Cardiac muscle cell (in vitro differentiated cells and primary cell): ENCODE measurements around the gene EVPL. TPM values are rescaled to one million over a fixed set of nuclear protein-coding genes. Genes with fewer than 3 reads are reported as not detected.
"Not testable (repeated sequence)": the region's sequence is repeated elsewhere in the genome, so short reads cannot be mapped to it uniquely, and the experiment has no call there.

Experiments used
- DNase-seq, 2 donors: peaks; one replicate each; pipeline versions ENCODE4 v3.0.0 to v3.0.0-alpha.2; 2010 to 2017; ENCODE audit warnings: low read depth in 1 of 2, low spot score in 1 of 2
- H3K27ac ChIP-seq: fragments of 200-600 bp; sonication (generic); 2 replicates; pipeline ENCODE4 v1.5.1; 2016
- H3K27me3 ChIP-seq: fragments of 200-600 bp; sonication (generic); 2 replicates; pipeline ENCODE4 v1.6.0; 2016; ENCODE audit warnings: control low read depth
- H3K36me3 ChIP-seq: fragments of 200-600 bp; sonication (generic); 2 replicates; pipeline ENCODE4 v1.5.1; 2016; ENCODE audit warnings: control low read depth
- H3K4me1 ChIP-seq: fragments of 200-600 bp; sonication (generic); 2 replicates; pipeline ENCODE4 v1.8.1; 2017; ENCODE audit warnings: low read depth, mild to moderate bottlenecking, mixed run types
- H3K4me3 ChIP-seq: fragments of 200-600 bp; sonication (generic); 2 replicates; pipeline ENCODE4 v1.5.1; 2016; ENCODE audit warnings: mild to moderate bottlenecking
- H3K9me3 ChIP-seq: fragments of 200-600 bp; sonication (generic); 2 replicates; pipeline ENCODE4 v1.5.1; 2017; ENCODE audit warnings: low read depth, mild to moderate bottlenecking, control low read depth
- CTCF ChIP-seq: IDR thresholded peaks from 2 replicates; pipeline ENCODE4 v1.5.1; 2012; ENCODE audit warnings: low read depth, mild to moderate bottlenecking, low read length
- polyA plus RNA-seq: library from polyadenylated mRNA; unstranded; fragments of >200 nt; fragmentation: Nextera tagmentation; extraction: Ambion mirVana; gene quantifications from 2 replicates; pipeline ENCODE4 v1.2.1, GENCODE V29; 2016
- total RNA-seq: library from RNA; depleted of rRNA; stranded (reverse); fragments of >200 nt; gene quantifications from 2 replicates; pipeline ENCODE4 v1.2.3, GENCODE V29; 2016

EVPL gene
- total and polyA plus RNA-seq, 2 experiments from 2014 or later = 0.09 TPM; not detected in 1

- no peak for DNase-seq
- no peak overlapping the region for H3K27ac ChIP-seq
- no peak for TF ChIP-seq CTCF
- H3K27me3 ChIP-seq = no peaks in the 10 kb centered on the region
- no peak overlapping the region for H3K4me3 ChIP-seq
- peaks cover 12% of the 10 kb centered on the region for H3K4me1 ChIP-seq
- H3K36me3 ChIP-seq = peaks cover 60% of the 10 kb centered on the region
- no peaks in the 10 kb centered on the region for H3K9me3 ChIP-seq
Measured at GRCh38 chr17:76049239-76049638, 22.1 kb upstream of the EVPL start.

GRCh38 chr17:76048711-76049110, 21.6 kb upstream of the EVPL start:
- peaks cover 60% of the 10 kb centered on the region for H3K36me3 ChIP-seq

GRCh38 chr17:76048025-76048605, 21.0 kb upstream of the EVPL start:
- TF ChIP-seq CTCF = no peak
- H3K36me3 ChIP-seq = peaks cover 66% of the 10 kb centered on the region
- H3K4me1 ChIP-seq = peaks cover 3% of the 10 kb centered on the region
- H3K4me3 ChIP-seq = no peak overlapping the region
- no peak overlapping the region for H3K27ac ChIP-seq
- no peak for DNase-seq
- H3K27me3 ChIP-seq = no peaks in the 10 kb centered on the region
- no peaks in the 10 kb centered on the region for H3K9me3 ChIP-seq

More at GRCh38 chr17:76048711-76049110, 21.6 kb upstream of the EVPL start:
- TF ChIP-seq CTCF = no peak
- H3K27me3 ChIP-seq = no peaks in the 10 kb centered on the region
- no peak overlapping the region for H3K4me3 ChIP-seq
- H3K4me1 ChIP-seq = peaks cover 7% of the 10 kb centered on the region
- no peaks in the 10 kb centered on the region for H3K9me3 ChIP-seq
- DNase-seq = no peak
- no peak overlapping the region for H3K27ac ChIP-seq

GRCh38 chr17:76046064-76046463, 19.0 kb upstream of the EVPL start:
- TF ChIP-seq CTCF = no peak
- no peaks in the 10 kb centered on the region for H3K27me3 ChIP-seq
- no peaks in the 10 kb centered on the region for H3K9me3 ChIP-seq
- DNase-seq = no peak
- H3K36me3 ChIP-seq = peaks cover 79% of the 10 kb centered on the region
- H3K4me1 ChIP-seq = no peaks in the 10 kb centered on the region
- no peak overlapping the region for H3K27ac ChIP-seq
- no peak overlapping the region for H3K4me3 ChIP-seq

- not testable (repeated sequence) for H3K27me3 ChIP-seq, H3K27ac ChIP-seq, DNase-seq, H3K9me3 ChIP-seq, H3K4me3 ChIP-seq, H3K4me1 ChIP-seq
- peaks cover 78% of the 10 kb centered on the region for H3K36me3 ChIP-seq
Measured at GRCh38 chr17:76044475-76045007, 17.4 kb upstream of the EVPL start.

GRCh38 chr17:76042868-76043267, 15.8 kb upstream of the EVPL start:
- DNase-seq = not testable (repeated sequence)
- H3K36me3 ChIP-seq = peaks cover 72% of the 10 kb centered on the region

More at GRCh38 chr17:76042868-76043267, 15.8 kb upstream of the EVPL start:
- H3K27ac ChIP-seq, H3K4me3 ChIP-seq, H3K4me1 ChIP-seq, H3K9me3 ChIP-seq, H3K27me3 ChIP-seq: not testable (repeated sequence)
